K562 (cell line): ENCODE data around the gene DOK4.

Source experiments
- EZH2 ChIP-seq: IDR thresholded peaks from 2 replicates; pipeline ENCODE4 v1.6.1; 2012; ENCODE audit warnings: low read depth, mild to moderate bottlenecking, inconsistent platforms, low read length, borderline replicate concordance
- GABPA ChIP-seq: fragments of 200-800 bp; sonication (Bioruptor generic); conservative IDR thresholded peaks from 2 replicates; pipeline ENCODE4 v1.6.1; 2016; ENCODE audit warnings: low read depth, missing genetic modification characterization, missing compliant biosample characterization

DNA sequence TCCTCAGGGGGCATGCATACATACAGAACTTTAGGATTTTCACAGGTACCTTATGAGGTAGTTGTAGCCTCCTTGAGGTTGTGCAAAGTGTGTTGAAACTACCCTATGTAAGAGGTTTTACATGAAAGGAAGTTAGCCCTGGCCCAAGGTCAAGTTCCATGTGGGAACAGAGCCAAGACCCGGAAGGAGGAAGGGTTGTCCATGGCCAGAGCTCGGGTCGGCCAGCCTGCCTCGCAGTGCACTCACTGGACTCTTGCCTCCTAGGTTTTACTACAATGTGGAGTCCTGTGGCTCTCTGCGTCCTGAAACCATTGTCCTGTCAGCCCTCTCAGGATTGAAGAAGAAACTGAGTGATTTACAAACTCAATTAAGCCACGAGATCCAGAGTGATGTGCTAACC is 15.6 kb downstream of the DOK4 start:
- TF ChIP-seq EZH2 (no peak), GABPA (tag) (no peak)
